Activated CD4-positive, alpha-beta T cell treated with anti-CD3 and anti-CD28 coated beads, Interleukin-2, Interleukin-6, amounts not matched to agents 100 ng/mL and 50 ng/mL, durations not matched to agents 16 hours and 8 hours (primary cell): Measurements from ENCODE around the gene IFTAP.
"Not testable (repeated sequence)": the region's sequence is repeated elsewhere in the genome, so short reads cannot be mapped to it uniquely, and the experiment has no call there.

Experiments
- DNase-seq: peaks from one replicate; pipeline ENCODE4 v3.0.0-alpha.2; 2020

Gene IFTAP

GRCh38 chr11:36594316-36594989 lies at the start of gene IFTAP:
Gene IFTAP, plus strand, starts transcription at chr11:36594502. Its CDS starts 15,602 bp downstream, at chr11:36610104.
- DNase-seq, result peak; percentile 54

- no peak for DNase-seq
These were observed 43.8 kb upstream of the IFTAP start for GRCh38 chr11:36550385-36551115.

- DNase-seq, result not testable (repeated sequence)
These were observed 36.9 kb upstream of the IFTAP start for GRCh38 chr11:36557390-36557789.

GRCh38 chr11:36557991-36558390 lies 36.3 kb upstream of the IFTAP start:
- DNase-seq, result no peak

- DNase-seq, result peak; percentile 25
These were observed 35.5 kb upstream of the IFTAP start for GRCh38 chr11:36558571-36559413.

GRCh38 chr11:36564376-36565030 lies 29.8 kb upstream of the IFTAP start:
- DNase-seq, result peak; percentile 58

GRCh38 chr11:36565031-36565610 lies 29.2 kb upstream of the IFTAP start:
- no peak for DNase-seq

GRCh38 chr11:36566407-36567053 lies 27.8 kb upstream of the IFTAP start:
- DNase-seq, result no peak

- DNase-seq, result no peak
These were observed 26.6 kb upstream of the IFTAP start, which contains the start of gene RAG1 for GRCh38 chr11:36567694-36568093. Gene RAG1, plus strand, starts transcription at chr11:36568007. Its CDS starts 5,298 bp downstream, at chr11:36573305.

- DNase-seq, result no peak
These were observed 25.2 kb upstream of the IFTAP start for GRCh38 chr11:36569095-36569494.

- no peak for DNase-seq
These were observed 19.8 kb upstream of the IFTAP start for GRCh38 chr11:36574486-36574885.

GRCh38 chr11:36577373-36577772 lies 16.9 kb upstream of the IFTAP start:
- no peak for DNase-seq

GRCh38 chr11:36577859-36578258 lies 16.4 kb upstream of the IFTAP start:
- DNase-seq, result no peak

- no peak for DNase-seq
These were observed 15.8 kb upstream of the IFTAP start for GRCh38 chr11:36578458-36578857.

- no peak for DNase-seq
These were observed 12.8 kb upstream of the IFTAP start for GRCh38 chr11:36581536-36581935.

GRCh38 chr11:36583667-36584066 lies 10.6 kb upstream of the IFTAP start:
- DNase-seq, result no peak

GRCh38 chr11:36586543-36586942 lies 7.8 kb upstream of the IFTAP start:
- DNase-seq, result no peak

GRCh38 chr11:36588099-36588498 lies 6.2 kb upstream of the IFTAP start:
- no peak for DNase-seq

GRCh38 chr11:36590513-36590912 lies 3.8 kb upstream of the IFTAP start:
- no peak for DNase-seq

GRCh38 chr11:36591433-36591832 lies 2.9 kb upstream of the IFTAP start:
- no peak for DNase-seq

GRCh38 chr11:36596880-36597279 lies 2.6 kb downstream of the IFTAP start:
- DNase-seq, result peak; percentile 4

GRCh38 chr11:36598051-36598450 lies 3.7 kb downstream of the IFTAP start, which contains the start of gene RAG2:
Gene RAG2, minus strand, starts transcription at chr11:36598236. Its CDS starts 4,068 bp downstream, at chr11:36594168.
- no peak for DNase-seq
